Smooth muscle cell (in vitro differentiated cells): Measurements from ENCODE around the gene CAP1. TPM values are rescaled to one million over a fixed set of nuclear protein-coding genes. Genes with fewer than 3 reads are reported as not detected.
A peak's percentile ranks its signal among the peaks of the same experiment; 100 is the strongest.
"Not testable (repeated sequence)": the region's sequence is repeated elsewhere in the genome, so short reads cannot be mapped to it uniquely, and the experiment has no call there.

Experiments
- DNase-seq: peaks from one replicate; lab custom pipeline; 2025; ENCODE audit not compliant: unreplicated experiment; lab: John Stamatoyannopoulos, UW
- H2AFZ ChIP-seq: fragments of 200-600 bp; sonication (generic); 2 replicates; pipeline ENCODE4 v1.6.0; 2016; ENCODE audit warnings: antibody characterized with exemption, low read depth, mild to moderate bottlenecking
- H3F3A ChIP-seq: fragments of 200-600 bp; sonication (generic); 2 replicates; pipeline ENCODE4 v1.6.0; 2017; ENCODE audit warnings: antibody characterized with exemption, low read depth
- H3K27ac ChIP-seq: fragments of 200-600 bp; sonication (generic); 2 replicates; pipeline ENCODE4 v1.5.1; 2016; ENCODE audit warnings: low read depth, mild to moderate bottlenecking
- H3K27me3 ChIP-seq: fragments of 200-600 bp; sonication (generic); 2 replicates; pipeline ENCODE4 v1.6.1; 2016; ENCODE audit warnings: low read depth, mild to moderate bottlenecking
- H3K36me3 ChIP-seq: fragments of 200-600 bp; sonication (generic); 2 replicates; pipeline ENCODE4 v1.5.1; 2016; ENCODE audit warnings: low read depth
- H3K4me1 ChIP-seq: fragments of 200-600 bp; sonication (generic); 2 replicates; pipeline ENCODE4 v1.5.1; 2016; ENCODE audit warnings: low read depth
- H3K4me2 ChIP-seq: fragments of 200-600 bp; sonication (generic); 2 replicates; pipeline ENCODE4 v1.6.0; 2016; ENCODE audit warnings: mild to moderate bottlenecking
- H3K4me3 ChIP-seq: fragments of 200-600 bp; sonication (generic); 2 replicates; pipeline ENCODE4 v1.5.1; 2016; ENCODE audit warnings: mild to moderate bottlenecking
- H3K79me2 ChIP-seq: fragments of 200-600 bp; sonication (generic); 2 replicates; pipeline ENCODE4 v1.6.0; 2016; ENCODE audit warnings: low read depth, mild to moderate bottlenecking
- H3K9ac ChIP-seq: fragments of 200-600 bp; sonication (generic); 2 replicates; pipeline ENCODE4 v1.6.0; 2016; ENCODE audit warnings: low read depth
- H3K9me3 ChIP-seq: fragments of 200-600 bp; sonication (generic); replicated peaks from 2 replicates; pipeline ENCODE4 v1.5.1; 2016; ENCODE audit warnings: low read depth
- H4K20me1 ChIP-seq: fragments of 200-600 bp; sonication (generic); 2 replicates; pipeline ENCODE4 v1.6.0; 2016; ENCODE audit warnings: low read depth
- WGBS: methylation state at CpG from one replicate; pipeline ENCODE4 v1.1.7; 2016; ENCODE audit warnings: low lambda C conversion rate; 5-methylcytosine and 5-hydroxymethylcytosine counted together
- polyA plus RNA-seq: library from polyadenylated mRNA; unstranded; fragments of >200 nt; fragmentation: Nextera tagmentation; extraction: Ambion mirVana; gene quantifications from 2 replicates; pipeline ENCODE4 v1.2.1, GENCODE V29; 2016
- total RNA-seq: library from RNA; depleted of rRNA; stranded (reverse); fragments of >200 nt; gene quantifications from 2 replicates; pipeline ENCODE4 v1.2.3, GENCODE V29; 2014
- TF ChIP-seq, protein P1 (sequence below): fragments of 200-600 bp; sonication (generic); IDR thresholded peaks from 2 replicates; pipeline ENCODE4 v1.5.1; 2017; ENCODE audit warnings: borderline replicate concordance, mild to moderate bottlenecking, antibody characterized with exemption; ENCODE audit not compliant: insufficient read depth, poor library complexity, severe bottlenecking

The CAP1 gene
- total and polyA plus RNA-seq, 2 experiments from 2014 or later = 381 to 390 TPM

DNA sequence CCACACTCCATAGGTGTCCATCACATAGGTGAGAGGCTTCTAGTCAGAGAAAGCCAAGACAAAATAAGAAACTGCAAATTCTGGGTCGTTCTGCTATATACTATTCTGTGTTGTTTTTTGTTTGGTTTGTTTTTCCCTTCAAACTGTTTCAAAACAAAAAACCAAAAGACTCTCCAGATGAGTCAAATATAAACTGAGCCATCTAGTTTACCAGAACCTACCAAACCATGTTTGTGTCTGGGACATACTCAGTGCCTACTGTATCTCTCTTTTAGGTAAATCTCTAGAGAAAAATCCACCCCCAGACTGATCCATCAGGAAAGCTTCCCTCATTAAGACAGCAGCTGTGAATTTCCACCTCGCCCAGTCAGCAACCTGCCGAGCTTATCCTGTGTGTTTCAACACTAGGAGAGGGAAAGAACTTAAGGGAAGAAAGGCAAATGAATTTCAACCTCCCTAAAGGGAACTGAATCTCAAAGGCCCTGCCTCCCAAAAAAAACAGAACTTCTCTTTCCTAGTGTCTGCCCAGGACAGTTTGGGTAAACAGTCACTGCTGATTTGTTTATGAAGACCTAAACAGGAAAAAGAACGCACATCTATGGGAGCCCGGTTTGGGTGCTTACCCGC, 39.4 kb downstream of the CAP1 start:
- H3K4me2 ChIP-seq = no peak overlapping the region
- H3K36me3 ChIP-seq = no peaks in the 10 kb centered on the region
- no peak overlapping the region for H3K27ac ChIP-seq
- H3K27me3 ChIP-seq = no peaks in the 10 kb centered on the region
- H2AFZ ChIP-seq = no peak overlapping the region
- H3F3A ChIP-seq = peaks cover 20% of the 10 kb centered on the region
- no peak overlapping the region for H3K9ac ChIP-seq
- H4K20me1 ChIP-seq = no peaks in the 10 kb centered on the region
- 96% methylated on average over 6 of the region's 6 CpGs for WGBS
- no peaks in the 10 kb centered on the region for H3K9me3 ChIP-seq
- no peaks in the 10 kb centered on the region for H3K4me1 ChIP-seq
- DNase-seq = no peak
- H3K79me2 ChIP-seq = no peaks in the 10 kb centered on the region
- no peak overlapping the region for H3K4me3 ChIP-seq
- TF ChIP-seq, protein P1, sequence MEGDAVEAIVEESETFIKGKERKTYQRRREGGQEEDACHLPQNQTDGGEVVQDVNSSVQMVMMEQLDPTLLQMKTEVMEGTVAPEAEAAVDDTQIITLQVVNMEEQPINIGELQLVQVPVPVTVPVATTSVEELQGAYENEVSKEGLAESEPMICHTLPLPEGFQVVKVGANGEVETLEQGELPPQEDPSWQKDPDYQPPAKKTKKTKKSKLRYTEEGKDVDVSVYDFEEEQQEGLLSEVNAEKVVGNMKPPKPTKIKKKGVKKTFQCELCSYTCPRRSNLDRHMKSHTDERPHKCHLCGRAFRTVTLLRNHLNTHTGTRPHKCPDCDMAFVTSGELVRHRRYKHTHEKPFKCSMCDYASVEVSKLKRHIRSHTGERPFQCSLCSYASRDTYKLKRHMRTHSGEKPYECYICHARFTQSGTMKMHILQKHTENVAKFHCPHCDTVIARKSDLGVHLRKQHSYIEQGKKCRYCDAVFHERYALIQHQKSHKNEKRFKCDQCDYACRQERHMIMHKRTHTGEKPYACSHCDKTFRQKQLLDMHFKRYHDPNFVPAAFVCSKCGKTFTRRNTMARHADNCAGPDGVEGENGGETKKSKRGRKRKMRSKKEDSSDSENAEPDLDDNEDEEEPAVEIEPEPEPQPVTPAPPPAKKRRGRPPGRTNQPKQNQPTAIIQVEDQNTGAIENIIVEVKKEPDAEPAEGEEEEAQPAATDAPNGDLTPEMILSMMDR = no peak

DNA sequence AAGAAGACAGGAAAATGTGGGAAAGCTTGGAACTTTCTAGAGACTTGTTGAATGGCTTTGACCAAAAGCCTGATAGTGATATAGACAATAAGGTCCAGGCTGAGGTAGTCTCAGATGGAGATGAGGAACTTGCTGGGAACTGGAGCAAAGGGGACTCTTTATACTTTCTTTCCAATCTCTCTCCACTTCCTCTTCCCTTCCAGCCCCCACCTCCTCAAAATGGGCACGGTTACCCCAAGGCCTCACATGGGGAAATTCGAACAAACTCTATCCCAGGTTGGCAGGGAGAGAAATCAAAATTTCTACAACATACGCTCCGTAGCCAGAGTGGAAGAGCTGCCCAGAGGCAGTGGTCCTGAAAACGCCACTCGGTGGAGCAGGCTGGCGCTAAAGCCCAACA, 41.3 kb downstream of the CAP1 start:
- H3K36me3 ChIP-seq = no peaks in the 10 kb centered on the region
- H3K4me3 ChIP-seq = no peak overlapping the region
- H3K27me3 ChIP-seq = no peaks in the 10 kb centered on the region
- H3K4me1 ChIP-seq = no peaks in the 10 kb centered on the region
- TF ChIP-seq, protein P1 = no peak
- H3K4me2 ChIP-seq = no peak overlapping the region
- no peak overlapping the region for H3K9ac ChIP-seq
- H4K20me1 ChIP-seq = no peaks in the 10 kb centered on the region
- DNase-seq = no peak
- H3K9me3 ChIP-seq = no peaks in the 10 kb centered on the region
- H3K79me2 ChIP-seq = no peaks in the 10 kb centered on the region
- H3K27ac ChIP-seq = no peak overlapping the region
- H3F3A ChIP-seq = peaks cover 9% of the 10 kb centered on the region
- 69% methylated on average over 7 of the region's 7 CpGs for WGBS
- H2AFZ ChIP-seq = no peak overlapping the region

DNA sequence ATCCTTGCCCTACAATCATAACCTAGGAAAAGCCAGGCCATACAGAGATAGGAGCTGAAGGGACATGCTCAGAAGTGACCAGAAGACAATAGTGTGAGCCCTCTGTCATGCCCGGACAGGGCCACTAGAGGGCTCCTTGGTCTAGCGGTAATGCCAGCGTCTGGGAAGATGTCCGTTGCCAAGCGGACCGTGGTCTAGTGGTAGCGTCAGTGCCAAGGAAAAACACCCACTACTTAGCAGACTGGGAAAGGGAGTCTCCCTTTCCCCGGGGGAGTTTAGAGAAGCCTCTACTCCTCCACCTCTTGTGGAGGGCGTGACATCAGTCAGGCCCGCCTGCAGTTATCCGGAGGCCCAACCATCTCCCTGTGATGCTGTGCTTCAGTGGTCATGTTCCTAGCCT, 44.2 kb downstream of the CAP1 start:
- H2AFZ ChIP-seq, H3K4me3 ChIP-seq, H3K4me1 ChIP-seq, H3K36me3 ChIP-seq, H3K9ac ChIP-seq, H4K20me1 ChIP-seq, H3F3A ChIP-seq, H3K27me3 ChIP-seq, H3K27ac ChIP-seq, H3K4me2 ChIP-seq, H3K9me3 ChIP-seq, H3K79me2 ChIP-seq: not testable (repeated sequence)
- peak; percentile 5 for DNase-seq
- TF ChIP-seq, protein P1 = peak; percentile 60
- WGBS = 25% methylated on average over 11 of the region's 11 CpGs

DNA sequence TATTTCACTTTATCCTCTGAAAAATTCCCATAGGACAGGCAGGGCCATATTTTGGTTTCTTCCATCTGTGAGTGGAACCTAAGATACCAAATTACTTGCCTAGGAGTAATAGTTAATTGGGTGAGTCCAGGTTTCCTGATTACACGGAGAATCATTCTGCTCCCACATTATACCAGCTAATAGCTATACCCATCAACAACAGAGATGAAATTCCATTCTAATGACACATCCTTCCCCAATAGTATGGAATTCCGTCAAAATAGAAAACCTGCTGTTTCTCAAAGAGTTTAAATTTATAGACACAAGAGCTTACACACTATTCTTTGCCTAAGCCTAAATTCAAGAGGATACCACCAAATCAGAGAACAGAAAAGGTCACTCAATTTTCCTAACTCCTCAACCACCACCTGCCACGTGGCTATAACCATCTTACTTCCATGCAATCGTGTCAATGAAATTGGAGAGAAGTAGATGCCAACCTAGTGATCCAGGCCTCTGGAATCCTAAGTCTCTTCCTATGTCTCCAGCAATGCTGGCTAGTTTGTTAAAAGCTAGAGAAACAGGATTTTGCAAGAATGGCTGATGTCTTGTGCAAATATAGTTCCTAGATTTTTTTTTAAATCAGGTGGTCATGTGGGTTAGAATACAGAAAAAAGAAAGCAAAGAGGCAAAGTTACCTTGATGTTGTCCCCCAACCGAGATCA, 50.3 kb downstream of the CAP1 start:
- H3K27ac ChIP-seq = no peak overlapping the region
- TF ChIP-seq, protein P1 = no peak
- no peaks in the 10 kb centered on the region for H3K4me1 ChIP-seq
- no peak overlapping the region for H2AFZ ChIP-seq
- no peaks in the 10 kb centered on the region for H3F3A ChIP-seq
- whole genome bisulfite sequencing = 86% methylated on average over 5 of the region's 5 CpGs
- no peak for DNase-seq
- no peaks in the 10 kb centered on the region for H3K27me3 ChIP-seq
- no peaks in the 10 kb centered on the region for H4K20me1 ChIP-seq
- H3K4me2 ChIP-seq = no peak overlapping the region
- no peaks in the 10 kb centered on the region for H3K9me3 ChIP-seq
- H3K4me3 ChIP-seq = no peak overlapping the region
- no peak overlapping the region for H3K9ac ChIP-seq
- H3K79me2 ChIP-seq = no peaks in the 10 kb centered on the region
- H3K36me3 ChIP-seq = no peaks in the 10 kb centered on the region
